PC-3 (cell line): Measurements from ENCODE around the gene CDH12. TPM values are rescaled to one million over a fixed set of nuclear protein-coding genes. Genes with fewer than 3 reads are reported as not detected.

Experiments
- ATAC-seq: fragments of 200-7000 bp; cut with Tn5 transposase; 2 replicates; pipeline ENCODE4 v1.9.1; 2020; ENCODE audit warnings: mild to moderate bottlenecking, moderate library complexity
- BruUV-seq: library from RNA; stranded (reverse); fragments of 400-500 nt; replicated peaks from 2 replicates; lab custom pipeline; 2021; lab: Mats Ljungman, UMichigan
- CTCF ChIA-PET: fragments of 300-600 bp; sonication (Branson Sonifier 250); formaldehyde crosslinking; loops from one replicate; lab custom pipeline; 2022; ENCODE audit warnings: antibody characterized with exemption; lab: Charles Lee
- POLR2A ChIA-PET: fragments of 300-600 bp; sonication (Branson Sonifier 250); formaldehyde crosslinking; loops from one replicate; lab custom pipeline; 2022; ENCODE audit warnings: antibody characterized with exemption; ENCODE audit not compliant: unreplicated experiment; lab: Charles Lee
- DNase-seq: peaks from one replicate; pipeline ENCODE4 v3.0.0-alpha.2; 2015
- H2AFZ ChIP-seq: fragments of 300-600 bp; sonication (generic); 2 replicates; pipeline ENCODE4 v1.6.0; 2016; ENCODE audit warnings: antibody characterized with exemption, low read length
- H3F3A ChIP-seq: fragments of 300-600 bp; sonication (generic); one replicate; pipeline ENCODE4 v1.6.0; 2017; ENCODE audit warnings: antibody characterized with exemption, low read length, control low read depth, mild to moderate bottlenecking; ENCODE audit not compliant: unreplicated experiment
- H3K27ac ChIP-seq: fragments of 300-600 bp; sonication (generic); 2 replicates; pipeline ENCODE4 v1.5.1; 2016; ENCODE audit warnings: mild to moderate bottlenecking, low read length
- H3K27me3 ChIP-seq: fragments of 300-600 bp; sonication (generic); 2 replicates; pipeline ENCODE4 v1.6.1; 2016; ENCODE audit warnings: low read length, mixed read lengths
- H3K36me3 ChIP-seq: fragments of 300-600 bp; sonication (generic); 2 replicates; pipeline ENCODE4 v1.6.1; 2016; ENCODE audit warnings: low read depth, mixed run types, low read length, mixed read lengths
- H3K4me1 ChIP-seq: fragments of 300-600 bp; sonication (generic); 2 replicates; pipeline ENCODE4 v1.5.1; 2016; ENCODE audit warnings: low read length; ENCODE audit not compliant: insufficient read depth
- H3K4me2 ChIP-seq: fragments of 300-600 bp; sonication (generic); 2 replicates; pipeline ENCODE4 v1.6.0; 2016; ENCODE audit warnings: low read length
- H3K4me3 ChIP-seq: fragments of 300-600 bp; sonication (generic); 2 replicates; pipeline ENCODE4 v1.5.1; 2016; ENCODE audit warnings: mild to moderate bottlenecking, low read length, mixed read lengths
- H3K79me2 ChIP-seq: fragments of 300-600 bp; sonication (generic); 2 replicates; pipeline ENCODE4 v1.6.1; 2017; ENCODE audit warnings: low read length, mixed read lengths
- H3K9ac ChIP-seq: fragments of 300-600 bp; sonication (generic); 2 replicates; pipeline ENCODE4 v1.6.0; 2016; ENCODE audit warnings: mild to moderate bottlenecking, low read length
- H3K9me2 ChIP-seq: fragments of 300-600 bp; sonication (generic); replicated peaks from 2 replicates; pipeline ENCODE4 v1.6.1; 2016; ENCODE audit warnings: mixed run types, low read length, mixed read lengths
- H3K9me3 ChIP-seq: fragments of 300-600 bp; sonication (generic); 2 replicates; pipeline ENCODE4 v1.6.1; 2016; ENCODE audit warnings: low read length, mixed read lengths
- H4K20me1 ChIP-seq: fragments of 300-600 bp; sonication (generic); 2 replicates; pipeline ENCODE4 v1.6.1; 2016; ENCODE audit warnings: low read length, mixed read lengths
- CTCF ChIP-seq: fragments of 300-600 bp; sonication (generic); conservative IDR thresholded peaks from 2 replicates; pipeline ENCODE4 v1.5.1; 2017; ENCODE audit warnings: antibody characterized with exemption, low read depth, mild to moderate bottlenecking, low read length
- EZH2 ChIP-seq: fragments of 300-600 bp; sonication (generic); IDR thresholded peaks from one replicate; pipeline ENCODE4 v1.6.1; 2017; ENCODE audit warnings: antibody characterized with exemption, mild to moderate bottlenecking, low read length; ENCODE audit not compliant: unreplicated experiment
- EZH2phosphoT487 ChIP-seq: fragments of 300-600 bp; sonication (generic); IDR thresholded peaks from 2 replicates; pipeline ENCODE4 v1.6.1; 2018; ENCODE audit warnings: mild to moderate bottlenecking, antibody characterized with exemption, low read length, borderline replicate concordance
- intact Hi-C: fragments of 100-400 bp; cut with micrococcal nuclease; formaldehyde crosslinking; loops from 2 replicates; pipeline ENCODE4 v1.9.0; 2023
- total RNA-seq: library from RNA; depleted of rRNA; stranded (reverse); fragments of >200 nt; gene quantifications from 2 replicates; pipeline ENCODE4 v1.2.3, GENCODE V29; 2014

The CDH12 gene
- total RNA-seq, 1 experiment from 2014 or later, result 0.44 TPM

- TF ChIP-seq CTCF (no peak), EZH2 (no peak), EZH2phosphoT487 (no peak)
- BruUV-seq, result no TSS peak
- no peak for ATAC-seq
Measured at GRCh38 chr5:22591461-22591860, 261.7 kb downstream of the CDH12 start.

GRCh38 chr5:22590677-22591268 lies 262.4 kb downstream of the CDH12 start:
- CTCF ChIA-PET, result no interaction called here
- Histone ChIP-seq H3F3A (no peaks in the 10 kb centered on the region), H3K4me2 (no peak overlapping the region), H3K9ac (no peak overlapping the region), H3K9me3 (no peaks in the 10 kb centered on the region), H4K20me1 (no peaks in the 10 kb centered on the region), H3K27me3 (no peaks in the 10 kb centered on the region), H3K36me3 (no peaks in the 10 kb centered on the region), H2AFZ (no peak overlapping the region), H3K4me3 (no peak overlapping the region), H3K4me1 (no peaks in the 10 kb centered on the region), H3K27ac (no peak overlapping the region), H3K9me2 (no peaks in the 10 kb centered on the region), H3K79me2 (no peaks in the 10 kb centered on the region)
- POLR2A ChIA-PET, result no interaction called here
- DNase-seq (no peak), ATAC-seq (no peak)
- intact Hi-C loops, result no loop called here
- TF ChIP-seq EZH2phosphoT487, result no peak
- no peak for TF ChIP-seq EZH2
- no TSS peak for BruUV-seq

More at GRCh38 chr5:22591461-22591860, 261.7 kb downstream of the CDH12 start:
- ChIA-PET POLR2A (no interaction called here), CTCF (no interaction called here)
- Histone ChIP-seq H3K4me1 (0 out of 2 replicates have a peak, but pooled peaks cover under 1% of the 10 kb centered on the region), H3F3A (no peaks in the 10 kb centered on the region), H3K9me2 (no peaks in the 10 kb centered on the region), H3K9me3 (no peaks in the 10 kb centered on the region), H3K27ac (no peak overlapping the region), H3K9ac (no peak overlapping the region), H2AFZ (no peak overlapping the region), H4K20me1 (no peaks in the 10 kb centered on the region), H3K36me3 (no peaks in the 10 kb centered on the region), H3K4me3 (no peak overlapping the region), H3K79me2 (no peaks in the 10 kb centered on the region), H3K27me3 (no peaks in the 10 kb centered on the region), H3K4me2 (no peak overlapping the region)
- DNase-seq, result no peak
- intact Hi-C loops, result no loop called here

GRCh38 chr5:22577711-22578110 lies 275.4 kb downstream of the CDH12 start:
- no TSS peak for BruUV-seq
- ChIA-PET CTCF (no interaction called here), POLR2A (no interaction called here)
- TF ChIP-seq EZH2 (no peak), EZH2phosphoT487 (no peak), CTCF (no peak)
- H3K79me2 ChIP-seq, result no peaks in the 10 kb centered on the region
- intact Hi-C loops, result no loop called here
- H3K9ac ChIP-seq, result no peak overlapping the region
- no peaks in the 10 kb centered on the region for H3K36me3 ChIP-seq
- no peaks in the 10 kb centered on the region for H3F3A ChIP-seq
- H3K27me3 ChIP-seq, result no peaks in the 10 kb centered on the region
- ATAC-seq (no peak), DNase-seq (no peak)
- no peak overlapping the region for H2AFZ ChIP-seq
- H3K9me3 ChIP-seq, result no peaks in the 10 kb centered on the region
- no peaks in the 10 kb centered on the region for H3K9me2 ChIP-seq
- H3K27ac ChIP-seq, result no peak overlapping the region
- no peak overlapping the region for H3K4me2 ChIP-seq
- no peaks in the 10 kb centered on the region for H3K4me1 ChIP-seq
- no peaks in the 10 kb centered on the region for H4K20me1 ChIP-seq
- H3K4me3 ChIP-seq, result no peak overlapping the region
